ENCODE data around the gene PRAMEF20.

DNA sequence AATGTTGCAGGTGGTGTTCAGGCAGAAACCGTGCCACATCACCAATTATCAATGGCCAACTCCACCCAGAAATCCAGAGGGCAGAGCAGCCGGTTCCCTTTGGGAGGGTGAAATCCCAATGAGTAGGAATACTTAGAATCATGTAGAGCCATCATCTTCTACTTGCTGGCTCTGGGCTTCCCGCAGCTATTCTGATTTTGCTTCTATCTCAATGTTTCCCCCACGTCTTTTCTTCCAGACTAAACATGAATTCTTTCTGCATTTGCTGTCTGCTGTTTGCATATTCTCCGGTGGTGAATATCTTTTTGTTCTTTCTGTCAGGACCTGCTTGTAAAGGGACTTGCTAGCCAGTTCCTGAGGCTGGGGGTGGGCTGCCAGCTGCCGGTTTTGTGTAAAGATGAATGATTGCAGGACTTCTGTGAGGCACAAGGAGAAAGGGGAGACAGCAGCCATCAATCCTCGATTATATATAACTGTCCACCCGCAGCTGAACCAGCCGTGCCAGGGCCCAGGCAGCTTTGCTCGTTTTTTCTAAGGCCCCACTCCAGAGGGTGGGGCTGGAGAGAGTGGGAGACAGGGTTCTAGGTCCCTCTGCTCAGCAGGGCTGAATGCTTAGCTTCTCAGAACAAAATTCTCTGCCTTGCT lies 33.2 kb downstream of the PRAMEF20 start:
- TF ChIP-seq, protein P1, sequence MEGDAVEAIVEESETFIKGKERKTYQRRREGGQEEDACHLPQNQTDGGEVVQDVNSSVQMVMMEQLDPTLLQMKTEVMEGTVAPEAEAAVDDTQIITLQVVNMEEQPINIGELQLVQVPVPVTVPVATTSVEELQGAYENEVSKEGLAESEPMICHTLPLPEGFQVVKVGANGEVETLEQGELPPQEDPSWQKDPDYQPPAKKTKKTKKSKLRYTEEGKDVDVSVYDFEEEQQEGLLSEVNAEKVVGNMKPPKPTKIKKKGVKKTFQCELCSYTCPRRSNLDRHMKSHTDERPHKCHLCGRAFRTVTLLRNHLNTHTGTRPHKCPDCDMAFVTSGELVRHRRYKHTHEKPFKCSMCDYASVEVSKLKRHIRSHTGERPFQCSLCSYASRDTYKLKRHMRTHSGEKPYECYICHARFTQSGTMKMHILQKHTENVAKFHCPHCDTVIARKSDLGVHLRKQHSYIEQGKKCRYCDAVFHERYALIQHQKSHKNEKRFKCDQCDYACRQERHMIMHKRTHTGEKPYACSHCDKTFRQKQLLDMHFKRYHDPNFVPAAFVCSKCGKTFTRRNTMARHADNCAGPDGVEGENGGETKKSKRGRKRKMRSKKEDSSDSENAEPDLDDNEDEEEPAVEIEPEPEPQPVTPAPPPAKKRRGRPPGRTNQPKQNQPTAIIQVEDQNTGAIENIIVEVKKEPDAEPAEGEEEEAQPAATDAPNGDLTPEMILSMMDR (IDR thresholded peaks at IDR 0.05 in 2 of 3, conservative IDR thresholded peaks at IDR 0.05 in 1 of 3; ENCODE audit: control insufficient read depth in 2 of 3, extremely low read depth in 1 of 3, insufficient read depth in 1 of 3, low read depth in 3 of 3, low read length in 3 of 3) = no peak
- no peak for TF ChIP-seq EZH2 (IDR thresholded peaks at IDR 0.05; ENCODE audit: borderline replicate concordance, control insufficient read depth, low read depth, low read length)
- no peak for TF ChIP-seq SPI1 (IDR thresholded peaks at IDR 0.05; ENCODE audit: borderline replicate concordance, insufficient read depth, low read depth, low read length)
- no peak for TF ChIP-seq BRCA1 (IDR thresholded peaks at IDR 0.05; ENCODE audit: low read depth, low read length)
- TF ChIP-seq, protein P2, sequence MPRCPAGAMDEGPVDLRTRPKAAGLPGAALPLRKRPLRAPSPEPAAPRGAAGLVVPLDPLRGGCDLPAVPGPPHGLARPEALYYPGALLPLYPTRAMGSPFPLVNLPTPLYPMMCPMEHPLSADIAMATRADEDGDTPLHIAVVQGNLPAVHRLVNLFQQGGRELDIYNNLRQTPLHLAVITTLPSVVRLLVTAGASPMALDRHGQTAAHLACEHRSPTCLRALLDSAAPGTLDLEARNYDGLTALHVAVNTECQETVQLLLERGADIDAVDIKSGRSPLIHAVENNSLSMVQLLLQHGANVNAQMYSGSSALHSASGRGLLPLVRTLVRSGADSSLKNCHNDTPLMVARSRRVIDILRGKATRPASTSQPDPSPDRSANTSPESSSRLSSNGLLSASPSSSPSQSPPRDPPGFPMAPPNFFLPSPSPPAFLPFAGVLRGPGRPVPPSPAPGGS (IDR thresholded peaks at IDR 0.05; ENCODE audit: borderline replicate concordance, insufficient read depth, low read depth, low read length, poor library complexity, severe bottlenecking) = no peak

Data from GM12878 (cell line).